ENCODE data around the gene AIF1. TPM values are rescaled to one million over a fixed set of nuclear protein-coding genes. Genes with fewer than 3 reads are reported as not detected.

The AIF1 gene
- total RNA-seq, 2 experiments from 2014 or later = 16.3 to 22.0 TPM

- Histone ChIP-seq H3K27ac (ENCODE audit: low read depth, low read length, poor library complexity, severe bottlenecking) (peak overlapping the region; percentile 90), H3K9me3 (ENCODE audit: low read length) (no peaks in the 10 kb centered on the region), H3K4me1 (ENCODE audit: insufficient read depth, low read length, poor library complexity, severe bottlenecking) (peaks cover 61% of the 10 kb centered on the region), H3K4me3 (ENCODE audit: low read depth, low read length, poor library complexity, severe bottlenecking) (peak overlapping the region; percentile 99), H4K20me1 (ENCODE audit: insufficient read depth, low read length) (0 out of 2 replicates have a peak, but pooled peaks cover 3% of the 10 kb centered on the region), H3K79me2 (ENCODE audit: insufficient read depth, low read depth, low read length) (peaks cover 57% of the 10 kb centered on the region), H2AFZ (ENCODE audit: low read length) (no peak overlapping the region), H3K9me2 (ENCODE audit: insufficient read depth, low read length) (no peaks in the 10 kb centered on the region), H3K4me2 (ENCODE audit: low read length) (peak overlapping the region; percentile 97), H3K36me3 (ENCODE audit: insufficient read depth, low read length) (peaks cover 52% of the 10 kb centered on the region)
- BruUV-seq (replicated peaks) = no TSS peak
- intact Hi-C loops (cut with micrococcal nuclease; ENCODE audit: unreplicated experiment) = no loop called here
- ChIA-PET POLR2A (interaction anchor here (0.6 to 2.0 kb wide), 11 partner anchors 10 to 261 kb away, joined by 3 to 10 read pairs (median 4); partner anchors contain the start of gene HSPA1B), CTCF (ENCODE audit: unreplicated experiment) (no interaction called here)
- no peak for DNase-seq (ENCODE audit: low spot score)
- no peak for TF ChIP-seq CTCF (conservative IDR thresholded peaks at IDR 0.05; ENCODE audit: low read length)
- TF ChIP-seq EZH2phosphoT487 (IDR thresholded peaks at IDR 0.05; ENCODE audit: borderline replicate concordance, low read depth, low read length) = no peak
Observed at GRCh38 chr6:31663126-31663960, 48.3 kb downstream of the AIF1 start.

DNA sequence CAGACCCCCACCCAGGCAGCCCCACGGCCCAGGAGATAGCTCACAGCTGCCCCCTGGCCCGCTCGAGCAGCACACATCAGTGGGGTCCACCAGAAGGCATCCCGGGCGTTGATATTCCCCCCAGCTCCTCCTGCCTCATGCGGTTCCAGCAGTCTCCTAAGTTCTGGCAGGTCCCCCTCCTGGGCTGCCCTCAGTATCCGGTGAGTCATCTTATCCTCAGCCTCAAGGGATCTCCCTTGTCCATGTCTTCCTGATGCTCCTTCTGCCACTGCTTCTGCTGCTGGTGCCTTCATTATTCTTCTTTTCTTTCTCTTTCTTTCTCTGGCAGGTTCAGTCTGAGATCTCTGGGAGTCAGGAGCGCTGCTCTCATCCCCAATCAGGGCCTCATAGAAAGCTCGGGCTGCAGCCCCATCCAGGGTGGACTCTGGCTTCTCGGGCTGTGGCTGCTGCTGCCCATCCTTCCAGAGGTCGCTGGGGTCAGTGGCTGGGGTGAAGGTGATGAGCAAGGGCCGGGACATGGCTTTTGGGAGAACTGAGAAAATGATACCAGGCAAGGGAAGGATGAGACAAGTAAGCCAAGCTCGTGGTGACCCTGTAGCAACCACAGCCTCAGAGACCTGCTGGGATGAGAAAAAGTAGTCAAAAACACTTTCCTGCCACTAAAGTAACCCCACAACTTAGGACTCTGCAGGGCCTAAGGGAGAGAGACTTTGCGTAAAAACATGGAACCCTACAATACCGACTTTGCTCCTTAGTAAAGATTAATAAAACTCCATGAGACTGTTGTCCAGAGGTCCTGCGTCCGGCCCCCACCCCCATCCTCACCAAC, 49.1 kb downstream of the AIF1 start:
- Histone ChIP-seq H3K4me1 (ENCODE audit: insufficient read depth, low read length, poor library complexity, severe bottlenecking) (peaks cover 53% of the 10 kb centered on the region), H3K36me3 (ENCODE audit: insufficient read depth, low read length) (peaks cover 60% of the 10 kb centered on the region), H3K27ac (ENCODE audit: low read depth, low read length, poor library complexity, severe bottlenecking) (peak overlapping the region; percentile 90), H3K79me2 (ENCODE audit: insufficient read depth, low read depth, low read length) (peaks cover 62% of the 10 kb centered on the region), H3K4me2 (ENCODE audit: low read length) (peak overlapping the region; percentile 97), H3K9me2 (ENCODE audit: insufficient read depth, low read length) (no peaks in the 10 kb centered on the region), H2AFZ (ENCODE audit: low read length) (peak overlapping the region; percentile 2; the same call in 1 of the 2 replicates), H3K4me3 (ENCODE audit: low read depth, low read length, poor library complexity, severe bottlenecking) (peak overlapping the region; percentile 99), H4K20me1 (ENCODE audit: insufficient read depth, low read length) (0 out of 2 replicates have a peak, but pooled peaks cover 3% of the 10 kb centered on the region), H3K9me3 (ENCODE audit: low read length) (no peaks in the 10 kb centered on the region)
- TF ChIP-seq EZH2phosphoT487 (IDR thresholded peaks at IDR 0.05; ENCODE audit: borderline replicate concordance, low read depth, low read length) = no peak
- peak; percentile 53 for TF ChIP-seq CTCF (conservative IDR thresholded peaks at IDR 0.05; ENCODE audit: low read length)
- peak; percentile 19 for DNase-seq (ENCODE audit: low spot score)
- TSS peak; percentile 81 for BruUV-seq (replicated peaks)
- CTCF ChIA-PET (ENCODE audit: unreplicated experiment) = interaction anchor here (0.7 kb wide), 1 partner anchor 238 kb away, joined by 3 read pairs; no protein-coding TSS in a partner anchor
- POLR2A ChIA-PET = interaction anchor here (0.6 to 2.0 kb wide), 12 partner anchors 9 to 294 kb away, joined by 3 to 10 read pairs (median 4); partner anchors contain the start of genes APOM, HSPA1B, LSM2 and NEU1
- intact Hi-C loops (cut with micrococcal nuclease; ENCODE audit: unreplicated experiment) = loop anchor here (2.0 kb wide), 1 partner anchor 171 kb away; no protein-coding TSS in a partner anchor

Measured in OCI-LY7 (cell line).